WTC11 (cell line): ENCODE data around the gene PTPN2. TPM values are rescaled to one million over a fixed set of nuclear protein-coding genes. Genes with fewer than 3 reads are reported as not detected.
"Not testable (repeated sequence)": the region's sequence is repeated elsewhere in the genome, so short reads cannot be mapped to it uniquely, and the experiment has no call there.

Experiments
- ATAC-seq: fragments of 200-7000 bp; cut with Tn5 transposase; 2 replicates; pipeline ENCODE4 v1.10.0; 2021; ENCODE audit warnings: mild to moderate bottlenecking, moderate library complexity
- CTCF ChIA-PET: fragments of 300-600 bp; sonication (Branson Sonifier 250); formaldehyde crosslinking; loops from one replicate; lab custom pipeline; 2021; ENCODE audit warnings: antibody characterized with exemption; lab: Charles Lee
- POLR2A ChIA-PET: fragments of 350-600 bp; sonication (Branson Sonifier 250); formaldehyde crosslinking; loops from one replicate; lab custom pipeline; 2021; ENCODE audit warnings: antibody characterized with exemption; lab: Charles Lee
- DNase-seq: peaks from one replicate; pipeline ENCODE4 v3.0.0; 2021; ENCODE audit warnings: low spot score
- H3K27ac Mint-ChIP-seq: 2 replicates; pipeline ENCODE4 v1.8.0; 2021; ENCODE audit warnings: mixed read lengths
- H3K27me3 Mint-ChIP-seq: 2 replicates; pipeline ENCODE4 v1.8.0; 2021; ENCODE audit warnings: low read depth, mild to moderate bottlenecking, moderate library complexity, mixed read lengths
- H3K36me3 Mint-ChIP-seq: 2 replicates; pipeline ENCODE4 v1.8.0; 2021; ENCODE audit warnings: mixed read lengths
- H3K4me1 Mint-ChIP-seq: 2 replicates; pipeline ENCODE4 v1.8.0; 2022; ENCODE audit warnings: mixed read lengths
- H3K4me3 Mint-ChIP-seq: 2 replicates; pipeline ENCODE4 v1.8.0; 2021; ENCODE audit warnings: mild to moderate bottlenecking, moderate library complexity, mixed read lengths
- H3K9me3 Mint-ChIP-seq: 2 replicates; pipeline ENCODE4 v1.8.0; 2021; ENCODE audit warnings: mixed read lengths
- ETV6 ChIP-seq: sonication (generic); formaldehyde crosslinking; IDR thresholded peaks from 2 replicates; pipeline ENCODE4 v1.8.1; 2022; ENCODE audit warnings: mild to moderate bottlenecking, missing genetic modification reagents
- GABPB1 ChIP-seq: sonication (generic); formaldehyde crosslinking; IDR thresholded peaks from 2 replicates; pipeline ENCODE4 v1.8.1; 2023; ENCODE audit warnings: mild to moderate bottlenecking, missing genetic modification reagents
- IRF1 ChIP-seq: sonication (generic); formaldehyde crosslinking; IDR thresholded peaks from 2 replicates; pipeline ENCODE4 v1.8.0; 2023; ENCODE audit warnings: missing genetic modification reagents
- MYBL2 ChIP-seq: sonication (generic); formaldehyde crosslinking; IDR thresholded peaks from 2 replicates; pipeline ENCODE4 v1.8.1; 2023; ENCODE audit warnings: mild to moderate bottlenecking, moderate library complexity, missing genetic modification reagents
- NFE2L1 ChIP-seq: sonication (generic); formaldehyde crosslinking; IDR thresholded peaks from 2 replicates; pipeline ENCODE4 v1.8.1; 2023; ENCODE audit warnings: missing genetic modification reagents
- TCF7 ChIP-seq: sonication (generic); formaldehyde crosslinking; IDR thresholded peaks from 2 replicates; pipeline ENCODE4 v1.8.0; 2022; ENCODE audit warnings: mild to moderate bottlenecking, low read depth, missing genetic modification reagents, moderate library complexity
- TEAD1 ChIP-seq: sonication (generic); formaldehyde crosslinking; IDR thresholded peaks from 2 replicates; pipeline ENCODE4 v1.8.0; 2022; ENCODE audit warnings: mild to moderate bottlenecking, missing genetic modification reagents
- TEAD4 ChIP-seq: sonication (generic); formaldehyde crosslinking; IDR thresholded peaks from 2 replicates; pipeline ENCODE4 v1.8.0; 2022; ENCODE audit warnings: mild to moderate bottlenecking, missing genetic modification reagents
- ZBTB21 ChIP-seq: sonication (generic); formaldehyde crosslinking; IDR thresholded peaks from 2 replicates; pipeline ENCODE4 v1.8.1; 2023; ENCODE audit warnings: mild to moderate bottlenecking, missing genetic modification reagents, borderline replicate concordance
- ZMAT4 ChIP-seq: fragments of 250-450 bp; sonication (Bioruptor Pico); IDR thresholded peaks from 2 replicates; pipeline ENCODE4 v1.9.0; 2021; ENCODE audit warnings: mild to moderate bottlenecking
- ZNF138 ChIP-seq: sonication (generic); formaldehyde crosslinking; conservative IDR thresholded peaks from 2 replicates; pipeline ENCODE4 v1.8.1; 2022; ENCODE audit warnings: mild to moderate bottlenecking, moderate library complexity, missing genetic modification reagents
- total RNA-seq: library from RNA; stranded (reverse); gene quantifications from 3 replicates; pipeline ENCODE4 v1.2.3, GENCODE V29; 2021
- TF ChIP-seq, protein P1 (sequence below): sonication (generic); formaldehyde crosslinking; IDR thresholded peaks from 2 replicates; pipeline ENCODE4 v1.8.1; 2022; ENCODE audit warnings: mild to moderate bottlenecking, missing genetic modification reagents, moderate library complexity, borderline replicate concordance
- TF ChIP-seq, protein P2 (sequence below): fragments of 250-450 bp; sonication (Bioruptor Pico); conservative IDR thresholded peaks from 2 replicates; pipeline ENCODE4 v1.9.0; 2021; ENCODE audit warnings: mild to moderate bottlenecking
- TF ChIP-seq, protein P3 (sequence below): sonication (generic); formaldehyde crosslinking; conservative IDR thresholded peaks from 2 replicates; pipeline ENCODE4 v1.8.1; 2022; ENCODE audit warnings: mild to moderate bottlenecking, missing genetic modification reagents
- TF ChIP-seq, protein P4 (sequence below): sonication (generic); formaldehyde crosslinking; IDR thresholded peaks from 2 replicates; pipeline ENCODE4 v1.8.1; 2022; ENCODE audit warnings: mild to moderate bottlenecking, moderate library complexity, missing genetic modification reagents

The PTPN2 gene
- total RNA-seq, 1 experiment from 2014 or later, result 37.7 TPM

GRCh38 chr18:12765126-12765525 lies 118.9 kb downstream of the PTPN2 start (continued):
- TF ChIP-seq, protein P1, sequence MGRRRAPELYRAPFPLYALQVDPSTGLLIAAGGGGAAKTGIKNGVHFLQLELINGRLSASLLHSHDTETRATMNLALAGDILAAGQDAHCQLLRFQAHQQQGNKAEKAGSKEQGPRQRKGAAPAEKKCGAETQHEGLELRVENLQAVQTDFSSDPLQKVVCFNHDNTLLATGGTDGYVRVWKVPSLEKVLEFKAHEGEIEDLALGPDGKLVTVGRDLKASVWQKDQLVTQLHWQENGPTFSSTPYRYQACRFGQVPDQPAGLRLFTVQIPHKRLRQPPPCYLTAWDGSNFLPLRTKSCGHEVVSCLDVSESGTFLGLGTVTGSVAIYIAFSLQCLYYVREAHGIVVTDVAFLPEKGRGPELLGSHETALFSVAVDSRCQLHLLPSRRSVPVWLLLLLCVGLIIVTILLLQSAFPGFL, result no peak
- TF ChIP-seq ETV6 (CRISPR knock-in tag) (no peak), ZMAT4 (CRISPR knock-in tag) (no peak), TCF7 (CRISPR knock-in tag) (no peak), IRF1 (no peak), GABPB1 (CRISPR knock-in tag) (no peak)
- TF ChIP-seq, protein P2, sequence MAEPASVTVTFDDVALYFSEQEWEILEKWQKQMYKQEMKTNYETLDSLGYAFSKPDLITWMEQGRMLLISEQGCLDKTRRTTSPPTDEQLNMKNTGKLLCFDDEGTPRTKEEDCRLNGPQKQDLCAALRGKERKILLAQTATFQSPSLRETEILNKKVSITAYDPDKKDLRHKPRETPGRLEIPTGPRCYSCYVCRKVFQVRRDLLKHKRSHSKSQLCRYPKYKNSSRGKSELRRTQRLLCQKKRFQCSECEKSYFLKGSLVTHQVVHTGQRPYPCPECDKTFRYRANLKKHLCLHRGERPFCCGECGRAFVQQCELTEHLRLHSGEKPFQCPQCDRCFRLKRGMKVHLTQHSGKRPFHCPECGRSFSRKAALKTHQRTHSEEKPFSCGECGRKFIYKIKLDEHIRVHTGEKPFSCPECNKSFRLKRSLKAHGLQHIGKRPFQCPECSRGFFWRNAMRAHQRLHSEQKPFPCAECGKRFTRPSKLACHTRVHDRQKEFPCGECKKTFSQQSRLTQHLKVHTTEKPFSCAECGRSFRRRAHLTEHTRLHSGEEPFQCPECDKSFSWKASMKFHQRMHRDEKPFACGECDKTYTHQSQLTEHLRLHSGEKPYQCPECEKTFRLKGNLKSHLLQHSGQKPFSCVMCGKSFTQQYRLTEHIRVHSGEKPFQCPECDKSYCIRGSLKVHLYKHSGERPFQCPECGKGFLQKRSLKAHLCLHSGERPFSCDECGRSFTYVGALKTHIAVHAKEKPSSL (CRISPR knock-in tag), result no peak
- TF ChIP-seq, protein P3, sequence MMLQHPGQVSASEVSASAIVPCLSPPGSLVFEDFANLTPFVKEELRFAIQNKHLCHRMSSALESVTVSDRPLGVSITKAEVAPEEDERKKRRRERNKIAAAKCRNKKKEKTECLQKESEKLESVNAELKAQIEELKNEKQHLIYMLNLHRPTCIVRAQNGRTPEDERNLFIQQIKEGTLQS (CRISPR knock-in tag), result no peak

DNA sequence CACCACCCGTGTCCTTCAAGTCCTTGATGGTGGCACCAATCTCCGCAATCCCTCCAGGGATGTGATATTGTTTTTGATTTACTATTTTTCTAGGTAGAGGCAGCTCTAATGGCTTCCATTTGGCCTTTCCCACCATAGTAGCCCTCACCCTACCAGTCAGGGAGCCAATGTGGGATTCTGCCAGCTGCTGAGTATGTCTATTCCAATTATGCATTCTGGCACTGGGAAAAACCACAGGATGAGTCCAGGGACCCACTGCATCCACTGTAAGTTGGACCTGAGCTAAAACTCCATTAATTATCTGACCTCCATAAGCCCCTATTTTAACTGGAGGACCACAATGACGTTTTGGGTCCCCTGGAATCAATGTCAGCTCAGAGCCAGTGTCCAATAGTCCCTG lies 125.5 kb downstream of the PTPN2 start:
- H3K27me3 Mint-ChIP-seq, H3K36me3 Mint-ChIP-seq, DNase-seq, H3K9me3 Mint-ChIP-seq, ATAC-seq, H3K4me3 Mint-ChIP-seq, POLR2A ChIA-PET, CTCF ChIA-PET, H3K27ac Mint-ChIP-seq, H3K4me1 Mint-ChIP-seq: not testable (repeated sequence)

DNA sequence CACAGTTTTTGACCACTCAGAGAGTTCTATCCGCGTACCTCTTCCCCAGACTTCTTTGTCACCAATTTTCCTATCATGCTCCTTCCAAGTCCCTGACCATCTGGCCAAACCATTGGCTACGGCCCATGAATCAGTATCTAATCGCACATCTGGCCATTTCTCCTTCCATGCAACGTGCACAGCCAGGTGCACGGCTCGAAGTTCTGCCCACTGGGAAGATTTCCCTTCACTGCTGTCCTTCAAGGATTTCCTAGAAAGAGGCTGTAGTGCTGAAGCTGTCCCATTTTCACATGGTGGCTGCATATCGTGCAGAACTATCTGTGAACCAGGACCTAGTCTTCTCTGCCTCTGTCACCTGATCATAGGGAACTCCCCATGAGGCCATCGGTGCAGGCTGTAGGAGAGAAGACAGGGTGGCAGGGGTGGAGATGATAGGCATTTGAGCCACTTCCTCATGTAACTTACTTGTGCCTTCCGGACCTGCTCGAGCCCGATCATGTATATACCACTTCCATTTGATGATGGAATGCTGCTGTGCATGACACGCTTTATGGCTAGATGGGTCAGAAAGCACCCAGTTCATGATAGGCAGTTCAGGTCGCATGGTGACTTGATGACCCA lies 127.3 kb downstream of the PTPN2 start:
- POLR2A ChIA-PET, CTCF ChIA-PET, DNase-seq, H3K9me3 Mint-ChIP-seq, H3K27ac Mint-ChIP-seq, ATAC-seq, H3K36me3 Mint-ChIP-seq, H3K4me3 Mint-ChIP-seq, H3K4me1 Mint-ChIP-seq, H3K27me3 Mint-ChIP-seq: not testable (repeated sequence)

DNA sequence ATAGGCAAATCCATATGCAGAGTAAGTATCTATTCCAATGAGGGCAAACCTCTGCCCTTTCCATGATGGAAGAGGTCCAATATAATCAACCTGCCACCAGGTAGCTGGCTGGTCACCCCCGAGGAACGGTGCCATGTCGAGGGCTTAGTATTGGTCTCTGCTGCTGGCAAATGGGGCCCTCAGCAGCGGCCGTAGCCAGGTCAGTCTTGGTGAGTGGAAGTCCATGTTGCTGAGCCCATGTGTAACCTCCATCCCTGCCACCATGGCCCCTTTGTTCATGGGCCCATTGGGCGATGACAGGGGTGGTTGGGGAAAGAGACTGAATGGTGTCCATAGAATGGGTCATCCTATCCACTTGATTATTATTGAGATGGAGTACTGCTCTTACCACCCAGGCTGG lies 128.4 kb downstream of the PTPN2 start:
- H3K36me3 Mint-ChIP-seq, H3K27ac Mint-ChIP-seq, ATAC-seq, POLR2A ChIA-PET, H3K4me1 Mint-ChIP-seq, CTCF ChIA-PET, H3K9me3 Mint-ChIP-seq, DNase-seq, H3K27me3 Mint-ChIP-seq, H3K4me3 Mint-ChIP-seq: not testable (repeated sequence)

GRCh38 chr18:12754511-12754910 lies 129.5 kb downstream of the PTPN2 start:
- ChIA-PET CTCF (no interaction called here), POLR2A (no interaction called here)
- no peaks in the 10 kb centered on the region for H3K36me3 Mint-ChIP-seq
- H3K27ac Mint-ChIP-seq, result no peak overlapping the region
- H3K4me3 Mint-ChIP-seq, result no peak overlapping the region
- no peaks in the 10 kb centered on the region for H3K27me3 Mint-ChIP-seq
- peaks cover 3% of the 10 kb centered on the region; the same call in 1 of the 2 replicates for H3K9me3 Mint-ChIP-seq
- ATAC-seq (no peak), DNase-seq (no peak)
- TF ChIP-seq, protein P4, sequence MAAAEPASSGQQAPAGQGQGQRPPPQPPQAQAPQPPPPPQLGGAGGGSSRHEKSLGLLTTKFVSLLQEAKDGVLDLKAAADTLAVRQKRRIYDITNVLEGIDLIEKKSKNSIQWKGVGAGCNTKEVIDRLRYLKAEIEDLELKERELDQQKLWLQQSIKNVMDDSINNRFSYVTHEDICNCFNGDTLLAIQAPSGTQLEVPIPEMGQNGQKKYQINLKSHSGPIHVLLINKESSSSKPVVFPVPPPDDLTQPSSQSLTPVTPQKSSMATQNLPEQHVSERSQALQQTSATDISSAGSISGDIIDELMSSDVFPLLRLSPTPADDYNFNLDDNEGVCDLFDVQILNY (CRISPR knock-in tag), result no peak
- TF ChIP-seq TEAD4 (CRISPR knock-in tag) (no peak), TEAD1 (CRISPR knock-in tag) (no peak), NFE2L1 (CRISPR knock-in tag) (no peak), ZNF138 (CRISPR knock-in tag) (no peak), MYBL2 (no peak), ZBTB21 (no peak)
- TF ChIP-seq, protein P1, result no peak
- TF ChIP-seq, protein P3 (CRISPR knock-in tag), result no peak
- no peaks in the 10 kb centered on the region for H3K4me1 Mint-ChIP-seq
